Loucy (cell line): ENCODE measurements around the gene MAN2A2.
"Not testable (repeated sequence)": the region's sequence is repeated elsewhere in the genome, so short reads cannot be mapped to it uniquely, and the experiment has no call there.

ENCODE experiments used
- EZH2phosphoT487 ChIP-seq: fragments of 200-600 bp; IDR thresholded peaks from 2 replicates; pipeline ENCODE4 v1.6.1; 2018; ENCODE audit warnings: antibody characterized with exemption, mild to moderate bottlenecking, moderate library complexity, borderline replicate concordance
- TF ChIP-seq, protein P1 (sequence below): fragments of 200-600 bp; sonication (generic); conservative IDR thresholded peaks from 2 replicates; pipeline ENCODE4 v1.5.1; 2014; ENCODE audit warnings: mild to moderate bottlenecking, antibody characterized with exemption, low read length

DNA sequence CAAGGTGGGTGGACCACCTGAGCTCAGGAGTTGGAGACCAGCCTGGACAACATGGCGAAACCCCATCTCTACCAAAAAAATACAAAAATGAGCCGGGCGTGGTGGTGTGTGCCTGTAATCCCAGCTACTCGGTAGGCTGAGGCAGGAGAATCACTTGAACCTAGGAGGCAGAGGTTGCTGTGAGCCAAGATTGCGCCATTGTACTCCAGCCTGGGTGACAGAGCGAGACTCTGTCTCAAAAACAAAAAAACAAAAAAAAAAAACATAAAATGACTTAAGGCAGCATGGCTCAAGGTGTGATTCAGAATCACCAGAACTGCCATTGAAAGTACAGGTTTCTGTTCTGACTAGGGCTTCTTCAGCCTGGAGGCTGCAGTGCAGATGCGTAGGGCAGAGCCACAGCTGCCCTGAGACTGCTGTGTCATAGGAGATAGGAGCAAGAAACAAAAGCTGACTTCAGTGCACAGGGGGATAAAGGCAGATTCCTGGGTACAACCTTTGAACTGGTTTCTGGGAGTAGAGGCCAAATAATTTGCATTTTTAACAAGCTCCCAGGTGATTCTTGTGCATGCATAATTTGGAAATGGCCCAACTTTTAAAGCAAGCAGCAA lies 19.7 kb downstream of the MAN2A2 start:
- TF ChIP-seq, protein P1, sequence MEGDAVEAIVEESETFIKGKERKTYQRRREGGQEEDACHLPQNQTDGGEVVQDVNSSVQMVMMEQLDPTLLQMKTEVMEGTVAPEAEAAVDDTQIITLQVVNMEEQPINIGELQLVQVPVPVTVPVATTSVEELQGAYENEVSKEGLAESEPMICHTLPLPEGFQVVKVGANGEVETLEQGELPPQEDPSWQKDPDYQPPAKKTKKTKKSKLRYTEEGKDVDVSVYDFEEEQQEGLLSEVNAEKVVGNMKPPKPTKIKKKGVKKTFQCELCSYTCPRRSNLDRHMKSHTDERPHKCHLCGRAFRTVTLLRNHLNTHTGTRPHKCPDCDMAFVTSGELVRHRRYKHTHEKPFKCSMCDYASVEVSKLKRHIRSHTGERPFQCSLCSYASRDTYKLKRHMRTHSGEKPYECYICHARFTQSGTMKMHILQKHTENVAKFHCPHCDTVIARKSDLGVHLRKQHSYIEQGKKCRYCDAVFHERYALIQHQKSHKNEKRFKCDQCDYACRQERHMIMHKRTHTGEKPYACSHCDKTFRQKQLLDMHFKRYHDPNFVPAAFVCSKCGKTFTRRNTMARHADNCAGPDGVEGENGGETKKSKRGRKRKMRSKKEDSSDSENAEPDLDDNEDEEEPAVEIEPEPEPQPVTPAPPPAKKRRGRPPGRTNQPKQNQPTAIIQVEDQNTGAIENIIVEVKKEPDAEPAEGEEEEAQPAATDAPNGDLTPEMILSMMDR: not testable (repeated sequence)
- TF ChIP-seq EZH2phosphoT487: not testable (repeated sequence)
